ENCODE data around the gene METTL22. TPM values are rescaled to one million over a fixed set of nuclear protein-coding genes. Genes with fewer than 3 reads are reported as not detected.
A peak's percentile ranks its signal among the peaks of the same experiment; 100 is the strongest.

METTL22 gene
- total RNA-seq, 4 donors from 2014 or later, result 22.5 to 24.5 (median 23.4) TPM

- 100% methylated on average over 1 of the region's 1 CpG for WGBS
- Histone ChIP-seq H3K36me3 (no peaks in the 10 kb centered on the region), H3K27me3 (no peaks in the 10 kb centered on the region), H3K4me1 (no peaks in the 10 kb centered on the region), H3K27ac (replicated peaks in 1 of 4) (no peak overlapping the region), H3K4me3 (no peak overlapping the region), H3K9me3 (no peaks in the 10 kb centered on the region)
- TF ChIP-seq CTCF (IDR thresholded peaks at IDR 0.05) (peak in 2 of 3 experiments; percentile 23 to 49), EP300 (IDR thresholded peaks at IDR 0.05) (no peak)
- no peak for DNase-seq (ENCODE audit: extremely low spot score)
- intact Hi-C loops (cut with DNase I), result loop anchor here (5.0 kb wide), 1 partner anchor 83 kb away; no protein-coding TSS in a partner anchor
Observed at GRCh38 chr16:8655184-8655717, 33.8 kb downstream of the METTL22 start.

GRCh38 chr16:8656376-8656775 is 34.9 kb downstream of the METTL22 start:
- H3K9me3 ChIP-seq, result no peaks in the 10 kb centered on the region
- H3K4me3 ChIP-seq, result no peak overlapping the region
- H3K36me3 ChIP-seq, result no peaks in the 10 kb centered on the region
- TF ChIP-seq EP300 (IDR thresholded peaks at IDR 0.05), result no peak
- TF ChIP-seq POLR2AphosphoS5 (IDR thresholded peaks at IDR 0.05), result no peak
- no peak for TF ChIP-seq POLR2A (IDR thresholded peaks at IDR 0.05; ENCODE audit: low read depth)
- intact Hi-C loops (cut with DNase I), result loop anchor here (5.0 kb wide), 1 partner anchor 84 kb away; no protein-coding TSS in a partner anchor
- no peak overlapping the region for H3K27ac ChIP-seq (replicated peaks in 1 of 4)
- no peak for DNase-seq (ENCODE audit: extremely low spot score)
- no peaks in the 10 kb centered on the region for H3K27me3 ChIP-seq
- H3K4me1 ChIP-seq, result no peaks in the 10 kb centered on the region
- 55% methylated on average over 3 of the region's 3 CpGs for WGBS

GRCh38 chr16:8660841-8661301 is 39.4 kb downstream of the METTL22 start:
- TF ChIP-seq POLR2A (IDR thresholded peaks at IDR 0.05; ENCODE audit: low read depth), result no peak
- TF ChIP-seq CTCF (IDR thresholded peaks at IDR 0.05), result peak; percentile 44 to 71 (median 66)
- TF ChIP-seq EP300 (IDR thresholded peaks at IDR 0.05), result no peak
- no peak for TF ChIP-seq POLR2AphosphoS5 (IDR thresholded peaks at IDR 0.05)
- DNase-seq (ENCODE audit: extremely low spot score), result no peak
- peaks cover 15 to 22% (median 18%) of the 10 kb centered on the region in 4 donors for H3K36me3 ChIP-seq
- WGBS, result 45% methylated on average over 7 of the region's 13 CpGs
- H3K27me3 ChIP-seq, result no peaks in the 10 kb centered on the region
- intact Hi-C loops (cut with DNase I), result loop anchor here (2.0 kb wide), 1 partner anchor 220 kb away; no protein-coding TSS in a partner anchor
- H3K27ac ChIP-seq (replicated peaks in 1 of 4), result no peak overlapping the region
- H3K9me3 ChIP-seq, result no peaks in the 10 kb centered on the region
- no peaks in the 10 kb centered on the region for H3K4me1 ChIP-seq
- H3K4me3 ChIP-seq, result no peak overlapping the region

GRCh38 chr16:8661703-8662102 is 40.2 kb downstream of the METTL22 start:
- Histone ChIP-seq H3K9me3 (no peaks in the 10 kb centered on the region), H3K36me3 (peaks cover 15 to 29% (median 23%) of the 10 kb centered on the region in 4 donors), H3K27me3 (no peaks in the 10 kb centered on the region), H3K27ac (replicated peaks in 1 of 4) (no peak overlapping the region), H3K4me3 (no peak overlapping the region), H3K4me1 (no peaks in the 10 kb centered on the region)
- 73% methylated on average over 5 of the region's 5 CpGs for WGBS
- DNase-seq (ENCODE audit: extremely low spot score), result no peak
- intact Hi-C loops (cut with DNase I), result loop anchor here (2.0 kb wide), 1 partner anchor 219 kb away; no protein-coding TSS in a partner anchor
- TF ChIP-seq POLR2A (IDR thresholded peaks at IDR 0.05; ENCODE audit: low read depth) (no peak), CTCF (IDR thresholded peaks at IDR 0.05) (no peak), POLR2AphosphoS5 (IDR thresholded peaks at IDR 0.05) (no peak), EP300 (IDR thresholded peaks at IDR 0.05) (no peak)

- H3K36me3 ChIP-seq, result peaks cover 15 to 40% (median 27%) of the 10 kb centered on the region in 4 donors
- no peaks in the 10 kb centered on the region for H3K4me1 ChIP-seq
- no peak overlapping the region for H3K4me3 ChIP-seq
- no peak overlapping the region for H3K27ac ChIP-seq (replicated peaks in 1 of 4)
- H3K9me3 ChIP-seq, result no peaks in the 10 kb centered on the region
- WGBS, result 82% methylated on average over 9 of the region's 9 CpGs
- no peak for TF ChIP-seq CTCF (IDR thresholded peaks at IDR 0.05)
- TF ChIP-seq POLR2AphosphoS5 (IDR thresholded peaks at IDR 0.05), result no peak
- TF ChIP-seq EP300 (IDR thresholded peaks at IDR 0.05), result no peak
- TF ChIP-seq POLR2A (IDR thresholded peaks at IDR 0.05; ENCODE audit: low read depth), result no peak
- intact Hi-C loops (cut with DNase I), result no loop called here
- DNase-seq (ENCODE audit: extremely low spot score), result no peak
- H3K27me3 ChIP-seq, result no peaks in the 10 kb centered on the region
Observed at GRCh38 chr16:8663192-8664089, 41.9 kb downstream of the METTL22 start.
